T-helper 1 cell (primary cell): Measurements from ENCODE around the gene TMEM63B.
"Not testable (repeated sequence)": the region's sequence is repeated elsewhere in the genome, so short reads cannot be mapped to it uniquely, and the experiment has no call there.

Source experiments
- DNase-seq, 5 donors: peaks; one replicate each; pipeline ENCODE4 v3.0.0-alpha.2; 2012 to 2020

TMEM63B gene

GRCh38 chr6:44094403-44095242 lies 32.7 kb upstream of the TMEM63B start:
- DNase-seq = no peak

- DNase-seq = not testable (repeated sequence)
Measured at GRCh38 chr6:44095243-44095623, 32.1 kb upstream of the TMEM63B start.

DNA sequence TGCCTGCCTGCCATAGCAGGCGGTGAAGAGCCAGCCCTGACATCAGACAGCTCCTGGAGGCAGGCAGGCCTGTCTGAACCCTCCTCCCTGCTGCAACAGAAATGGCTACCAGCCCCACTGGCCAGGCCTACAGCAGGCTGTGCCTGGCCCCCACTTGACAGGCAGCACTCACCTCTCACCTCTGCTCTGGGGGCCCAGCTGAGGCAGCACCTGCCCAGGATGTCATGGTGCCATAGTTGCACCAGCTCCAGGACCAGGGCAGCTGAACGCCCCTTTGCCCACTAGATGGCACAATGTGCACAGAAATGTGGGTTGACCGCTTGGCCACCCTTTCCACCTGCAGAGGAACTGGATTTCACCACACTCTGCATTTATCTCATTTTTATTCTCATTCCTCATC lies 30.7 kb upstream of the TMEM63B start:
- peak; percentile 38 to 70 (median 59) for DNase-seq

- DNase-seq = no peak
Measured at GRCh38 chr6:44097782-44098317, 29.5 kb upstream of the TMEM63B start.

DNA sequence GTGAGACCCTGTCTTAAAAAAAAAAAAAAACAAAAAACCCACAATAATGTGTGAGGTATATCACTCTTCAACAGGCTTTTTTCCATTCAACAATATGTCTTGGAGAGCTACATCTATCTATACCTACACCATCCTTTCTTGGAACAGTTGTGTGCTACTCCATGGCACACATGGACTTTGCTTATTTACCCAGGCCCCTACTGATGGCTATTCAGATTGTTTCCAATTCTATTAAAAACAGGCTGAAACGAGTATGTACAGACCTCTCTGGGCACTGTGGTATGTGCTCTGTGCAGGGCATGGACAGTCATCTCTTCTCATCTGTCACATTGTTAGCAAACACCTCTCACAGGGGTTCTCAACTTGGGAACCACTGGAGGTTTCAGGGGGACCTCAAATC lies 28.2 kb upstream of the TMEM63B start:
- no peak for DNase-seq

DNA sequence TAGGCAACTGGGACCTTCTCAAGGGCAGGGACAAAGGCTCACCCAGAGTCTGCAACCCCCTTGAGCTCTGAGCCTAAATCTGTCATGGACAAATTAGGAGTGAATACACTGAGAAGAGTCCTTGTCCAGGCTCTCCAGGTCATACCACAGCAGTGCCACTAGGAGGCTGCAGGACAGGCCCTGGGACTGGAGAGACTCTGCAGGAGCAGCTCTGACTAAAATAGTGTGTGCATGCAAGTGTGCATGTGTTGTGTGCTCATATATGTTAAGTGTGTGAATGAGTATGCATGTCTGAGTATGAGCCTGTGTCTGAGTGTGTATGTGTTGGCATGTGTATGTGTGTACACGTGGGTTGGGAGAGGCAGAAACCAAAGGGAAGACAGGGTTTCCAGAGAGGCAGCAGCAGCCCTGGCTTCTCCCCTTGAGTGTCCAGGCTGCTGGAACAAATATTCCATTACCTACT lies 27.2 kb upstream of the TMEM63B start:
- no peak for DNase-seq

DNA sequence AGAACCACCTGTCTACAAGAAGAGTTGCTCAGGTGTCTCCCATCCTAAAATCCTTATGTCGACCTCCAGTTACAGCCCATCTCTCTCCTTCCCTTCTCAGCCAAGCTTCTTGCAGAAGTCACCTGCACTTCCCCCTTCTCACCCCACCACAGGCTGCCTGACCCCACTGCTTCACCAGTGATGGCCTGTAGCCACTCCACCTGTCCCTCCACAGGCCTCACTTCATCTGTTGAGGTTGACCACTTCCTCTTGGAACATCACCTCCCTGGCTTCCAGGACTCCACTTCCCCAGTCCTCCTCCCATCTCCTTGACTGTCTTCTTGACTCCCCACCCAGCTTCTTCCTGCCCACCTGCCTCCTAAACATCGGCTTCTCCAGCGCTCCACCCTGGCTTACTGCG lies 25.5 kb upstream of the TMEM63B start:
- DNase-seq = no peak

GRCh38 chr6:44102527-44102926 lies 24.8 kb upstream of the TMEM63B start:
- DNase-seq = no peak

GRCh38 chr6:44104481-44105021 lies 22.8 kb upstream of the TMEM63B start:
- no peak for DNase-seq

- DNase-seq = no peak
Measured at GRCh38 chr6:44105146-44105545, 22.2 kb upstream of the TMEM63B start.

GRCh38 chr6:44105993-44106740 lies 21.2 kb upstream of the TMEM63B start:
- no peak for DNase-seq

DNA sequence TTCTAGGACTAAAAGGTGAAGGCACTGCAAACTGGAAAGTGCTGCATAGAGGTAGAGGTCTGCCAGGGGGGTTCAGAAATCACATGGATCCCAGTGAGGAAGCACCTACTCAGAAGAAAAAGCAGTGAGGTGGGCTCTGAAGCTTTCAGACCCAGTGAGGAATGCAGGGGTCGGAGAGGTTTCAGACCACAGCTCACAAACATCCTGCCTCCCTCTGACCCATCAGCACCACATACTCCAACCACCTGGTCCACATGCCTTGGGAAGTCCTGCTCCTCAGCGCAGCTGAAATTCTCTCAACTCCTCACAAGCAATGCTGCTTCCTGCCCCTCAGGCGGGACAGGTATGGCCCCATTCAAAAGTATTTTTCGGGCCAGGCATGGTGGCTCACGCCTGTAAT lies 20.3 kb upstream of the TMEM63B start:
- no peak for DNase-seq

DNA sequence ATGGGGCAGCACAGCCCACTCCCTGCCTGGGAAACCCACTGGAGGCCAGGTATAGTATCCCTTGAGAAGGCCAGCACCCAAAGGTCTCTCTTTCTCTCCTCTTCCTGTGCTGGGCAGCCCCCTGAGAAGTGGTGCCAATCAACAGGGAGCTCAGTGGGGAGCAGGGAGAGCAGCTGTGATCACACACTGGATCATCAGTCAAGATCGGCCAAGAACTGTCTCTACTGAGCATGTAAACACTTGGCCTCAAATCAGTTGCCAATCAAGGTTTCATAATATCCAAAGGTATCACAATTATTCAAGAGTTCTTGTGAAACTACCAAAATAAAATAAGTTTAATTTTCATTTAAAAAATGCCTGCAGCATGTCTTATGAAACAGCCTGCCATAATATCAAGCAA lies 18.9 kb upstream of the TMEM63B start:
- no peak for DNase-seq

DNA sequence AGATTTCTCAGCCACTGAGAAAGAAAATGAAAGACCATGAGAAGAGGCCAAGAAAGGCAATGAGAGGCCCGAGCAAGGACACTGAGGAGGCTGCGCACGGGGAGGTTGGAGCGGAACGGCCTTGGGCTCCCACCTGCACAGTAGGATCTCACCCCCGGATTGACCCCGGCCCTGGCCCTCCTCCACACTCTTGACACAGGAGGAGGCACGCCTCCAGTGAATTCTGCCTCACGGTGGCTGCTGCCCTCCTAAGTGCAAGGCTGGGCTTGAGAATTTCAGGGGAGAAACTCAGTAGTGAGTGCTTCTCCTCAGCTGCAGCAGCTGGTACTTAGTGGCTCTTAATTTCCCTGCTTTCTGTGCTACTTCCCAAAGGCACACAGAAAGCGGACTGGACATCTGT lies 18.1 kb upstream of the TMEM63B start:
- DNase-seq = no peak

DNA sequence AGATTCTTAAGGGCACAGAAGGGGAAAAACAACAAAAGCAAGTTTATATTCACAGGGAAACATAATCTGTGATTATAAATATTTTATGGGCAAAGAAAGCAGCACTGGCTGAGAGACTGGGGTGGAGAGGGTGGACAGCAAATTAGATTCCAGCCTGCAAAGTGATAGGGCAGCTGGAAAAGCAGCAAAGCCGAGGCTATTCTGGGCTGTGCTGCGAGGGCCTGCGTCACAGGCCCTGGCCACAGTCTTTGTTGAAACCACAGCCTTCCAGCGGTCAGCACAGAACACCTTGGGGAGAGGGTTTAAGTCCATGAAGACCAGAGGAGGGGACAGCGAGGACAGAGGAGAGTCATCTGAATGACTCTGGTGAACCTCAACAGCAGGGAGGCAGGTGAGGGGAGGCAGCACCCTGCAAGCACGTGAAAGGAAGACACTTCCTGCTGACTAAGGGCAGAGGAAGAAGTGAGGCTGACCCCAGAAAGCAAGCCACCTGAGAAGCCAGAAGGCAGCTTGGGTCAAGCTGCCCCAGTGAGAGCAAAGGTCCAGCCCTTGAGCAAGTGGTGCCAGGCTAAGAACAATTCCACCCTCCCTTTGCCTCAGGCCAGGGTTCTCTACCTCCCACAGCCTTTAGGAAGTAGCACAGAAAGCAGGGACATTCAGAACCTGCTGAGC lies 17.2 kb upstream of the TMEM63B start:
- no peak for DNase-seq

- no peak for DNase-seq
Measured at GRCh38 chr6:44110966-44111365, 16.4 kb upstream of the TMEM63B start.

- DNase-seq = no peak
Measured at GRCh38 chr6:44111434-44112417, 15.6 kb upstream of the TMEM63B start.

DNA sequence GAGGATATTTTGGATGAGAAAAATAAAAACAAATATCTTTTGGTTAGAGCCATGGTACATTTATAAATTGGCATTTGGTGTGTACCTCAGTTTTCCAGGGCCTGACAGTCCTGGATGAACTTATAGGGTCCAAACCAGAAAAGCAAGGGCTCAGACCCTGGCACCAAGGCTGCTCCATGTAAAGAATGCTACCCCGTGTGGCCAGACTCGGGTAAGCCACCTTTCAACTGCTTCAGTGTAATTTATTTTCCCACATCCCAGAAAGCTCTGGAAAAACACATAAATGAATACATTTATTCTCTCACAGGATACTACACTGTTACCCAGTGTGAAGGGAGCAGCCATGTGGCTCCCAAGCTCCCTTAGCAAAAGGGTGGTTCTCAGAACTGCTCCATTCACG lies 13.9 kb upstream of the TMEM63B start:
- no peak for DNase-seq

DNA sequence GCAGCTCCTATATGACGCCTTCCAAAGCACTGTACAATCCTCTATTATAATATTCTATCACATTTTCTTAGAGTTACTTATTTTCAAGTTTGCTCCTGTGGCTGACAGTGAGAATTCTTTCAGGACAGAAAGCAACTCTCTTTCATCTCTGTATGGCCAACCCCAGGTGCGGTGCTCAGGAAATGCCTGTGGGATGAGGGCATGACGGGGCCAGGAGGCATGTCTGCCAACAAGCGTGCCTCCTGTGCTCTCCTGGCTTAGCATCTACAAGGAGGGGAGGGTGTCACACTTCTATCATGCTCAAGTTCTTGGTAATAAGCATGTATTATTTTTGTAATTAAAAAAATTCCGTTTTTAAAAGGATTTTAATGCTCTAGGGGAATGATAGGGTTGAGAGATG lies 11.5 kb upstream of the TMEM63B start:
- no peak for DNase-seq

- no peak for DNase-seq
Measured at GRCh38 chr6:44116641-44117382, 10.5 kb upstream of the TMEM63B start.
